RWPE1 (cell line): Measurements from ENCODE around the gene UPB1.
"Not testable (repeated sequence)": the region's sequence is repeated elsewhere in the genome, so short reads cannot be mapped to it uniquely, and the experiment has no call there.

ENCODE experiments used
- CTCF ChIA-PET: fragments of 350-600 bp; sonication (Branson Sonifier 250); formaldehyde crosslinking; extraction: SDS; loops from one replicate; lab custom pipeline; 2021; lab: Yijun Ruan, JAX
- POLR2A ChIA-PET: fragments of 400-600 bp; formaldehyde crosslinking; extraction: SDS; loops from one replicate; lab custom pipeline; 2020; ENCODE audit warnings: antibody characterized with exemption; ENCODE audit not compliant: low non-redundant PET; lab: Yijun Ruan, JAX
- DNase-seq: peaks from one replicate; pipeline ENCODE4 v3.0.0; 2012; ENCODE audit warnings: low spot score
- H3K27ac ChIP-seq: fragments of 450-650 bp; 2 replicates; pipeline ENCODE4 v1.5.1; 2017
- CTCF ChIP-seq: fragments of 450-650 bp; conservative IDR thresholded peaks from 2 replicates; pipeline ENCODE4 v1.5.1; 2017; ENCODE audit warnings: low read depth, mild to moderate bottlenecking

UPB1 gene

GRCh38 chr22:24529898-24530297 is 34.8 kb downstream of the UPB1 start:
- H3K27ac ChIP-seq = no peak overlapping the region
- no peak for TF ChIP-seq CTCF
- ChIA-PET CTCF (no interaction called here), POLR2A (no interaction called here)
- DNase-seq = no peak

- CTCF ChIA-PET, POLR2A ChIA-PET, H3K27ac ChIP-seq, DNase-seq: not testable (repeated sequence)
Observed at GRCh38 chr22:24530968-24531367, 35.8 kb downstream of the UPB1 start.

- ChIA-PET POLR2A (interaction anchor here (0.6 kb wide), 1 partner anchor 20 kb away, joined by 5 read pairs; no protein-coding TSS in a partner anchor), CTCF (interaction anchor here (0.6 kb wide), 1 partner anchor 113 kb away, joined by 5 read pairs; no protein-coding TSS in a partner anchor)
- no peak for TF ChIP-seq CTCF
- no peak overlapping the region for H3K27ac ChIP-seq
- no peak for DNase-seq
Observed at GRCh38 chr22:24532075-24532474, 36.9 kb downstream of the UPB1 start.

- no peak for TF ChIP-seq CTCF
- DNase-seq = no peak
- H3K27ac ChIP-seq = no peak overlapping the region
- ChIA-PET CTCF (no interaction called here), POLR2A (no interaction called here)
Observed at GRCh38 chr22:24535348-24535747, 40.2 kb downstream of the UPB1 start.

GRCh38 chr22:24536089-24536488 is 41.0 kb downstream of the UPB1 start:
- CTCF ChIA-PET = no interaction called here
- DNase-seq = no peak

GRCh38 chr22:24540470-24540869 is 45.3 kb downstream of the UPB1 start:
- no peak for TF ChIP-seq CTCF
- no peak for DNase-seq
- CTCF ChIA-PET = no interaction called here
- POLR2A ChIA-PET = interaction anchor here (0.6 kb wide), 1 partner anchor 413 kb away, joined by 3 read pairs; no protein-coding TSS in a partner anchor
- no peak overlapping the region for H3K27ac ChIP-seq

More at GRCh38 chr22:24536089-24536488, 41.0 kb downstream of the UPB1 start:
- POLR2A ChIA-PET = no interaction called here
- no peak overlapping the region for H3K27ac ChIP-seq
- no peak for TF ChIP-seq CTCF

- ChIA-PET CTCF (interaction anchor here (0.6 to 0.7 kb wide), 2 partner anchors 18 to 295 kb away, joined by 3 read pairs; no protein-coding TSS in a partner anchor), POLR2A (no interaction called here)
- no peak overlapping the region for H3K27ac ChIP-seq
- no peak for TF ChIP-seq CTCF
- DNase-seq = no peak
Observed at GRCh38 chr22:24541681-24542515, 46.8 kb downstream of the UPB1 start.
